22Rv1 (cell line): ENCODE results near the gene RBM19.

Experiments used
- CTCF ChIP-seq: fragments of 450-650 bp; IDR thresholded peaks from 2 replicates; pipeline ENCODE4 v1.5.1; 2017; ENCODE audit warnings: mild to moderate bottlenecking
- ZFX ChIP-seq: fragments of 450-650 bp; IDR thresholded peaks from 2 replicates; pipeline ENCODE4 v1.6.1; 2017; ENCODE audit warnings: antibody characterized with exemption, borderline replicate concordance

GRCh38 chr12:113870890-113871289 lies 95.2 kb downstream of the RBM19 start:
- TF ChIP-seq CTCF, result no peak
- TF ChIP-seq ZFX, result no peak
